Activated T-cell treated with anti-CD3 and anti-CD28 coated beads for 24 hours (primary cell): ENCODE data around the gene TAPBP.
"Not testable (repeated sequence)": the region's sequence is repeated elsewhere in the genome, so short reads cannot be mapped to it uniquely, and the experiment has no call there.

ENCODE experiments used
- DNase-seq: peaks from one replicate; pipeline ENCODE4 v3.0.0-alpha.2; 2020; ENCODE audit warnings: low read depth

Gene TAPBP

DNA sequence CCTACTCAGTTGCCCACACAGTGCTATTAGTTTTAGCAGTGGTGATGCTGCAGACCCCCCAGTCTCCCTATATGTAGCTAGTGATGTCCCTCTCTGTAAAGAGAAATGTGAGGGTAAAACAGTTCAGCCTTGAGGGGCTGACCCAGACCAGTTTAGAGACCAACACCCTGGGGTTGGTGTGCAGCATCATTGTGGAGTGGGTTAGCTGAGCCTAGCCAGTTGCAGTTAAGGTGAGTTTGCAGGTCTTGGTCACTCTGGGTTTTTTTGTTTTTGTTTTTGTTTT is 37.4 kb downstream of the TAPBP start:
- no peak for DNase-seq

DNA sequence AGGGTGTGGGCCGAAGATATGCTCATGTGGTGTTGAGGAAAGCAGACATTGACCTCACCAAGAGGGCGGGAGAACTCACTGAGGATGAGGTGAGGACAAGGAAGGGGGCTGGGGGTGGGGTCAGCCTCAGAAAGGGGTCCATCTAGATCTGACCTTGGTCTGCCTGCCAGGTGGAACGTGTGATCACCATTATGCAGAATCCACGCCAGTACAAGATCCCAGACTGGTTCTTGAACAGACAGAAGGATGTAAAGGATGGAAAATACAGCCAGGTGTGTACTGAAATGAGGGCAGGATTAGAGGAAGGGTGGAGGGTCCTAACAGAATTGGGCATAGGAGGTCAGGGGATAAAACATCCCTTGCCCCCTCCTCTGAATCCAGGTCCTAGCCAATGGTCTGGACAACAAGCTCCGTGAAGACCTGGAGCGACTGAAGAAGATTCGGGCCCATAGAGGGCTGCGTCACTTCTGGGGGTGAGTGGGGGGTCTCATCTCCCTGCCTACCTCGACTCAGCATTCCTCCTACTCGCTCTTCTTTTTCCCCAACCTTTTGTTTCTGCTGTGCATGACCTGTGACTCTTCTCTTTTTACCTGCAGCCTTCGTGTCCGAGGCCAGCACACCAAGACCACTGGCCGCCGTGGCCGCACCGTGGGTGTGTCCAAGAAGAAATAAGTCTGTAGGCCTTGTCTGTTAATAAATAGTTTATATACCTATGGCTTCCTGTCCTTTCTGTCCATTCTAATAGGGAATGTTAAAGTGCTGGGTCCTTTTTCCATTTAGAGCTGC is 37.9 kb downstream of the TAPBP start:
- not testable (repeated sequence) for DNase-seq

DNA sequence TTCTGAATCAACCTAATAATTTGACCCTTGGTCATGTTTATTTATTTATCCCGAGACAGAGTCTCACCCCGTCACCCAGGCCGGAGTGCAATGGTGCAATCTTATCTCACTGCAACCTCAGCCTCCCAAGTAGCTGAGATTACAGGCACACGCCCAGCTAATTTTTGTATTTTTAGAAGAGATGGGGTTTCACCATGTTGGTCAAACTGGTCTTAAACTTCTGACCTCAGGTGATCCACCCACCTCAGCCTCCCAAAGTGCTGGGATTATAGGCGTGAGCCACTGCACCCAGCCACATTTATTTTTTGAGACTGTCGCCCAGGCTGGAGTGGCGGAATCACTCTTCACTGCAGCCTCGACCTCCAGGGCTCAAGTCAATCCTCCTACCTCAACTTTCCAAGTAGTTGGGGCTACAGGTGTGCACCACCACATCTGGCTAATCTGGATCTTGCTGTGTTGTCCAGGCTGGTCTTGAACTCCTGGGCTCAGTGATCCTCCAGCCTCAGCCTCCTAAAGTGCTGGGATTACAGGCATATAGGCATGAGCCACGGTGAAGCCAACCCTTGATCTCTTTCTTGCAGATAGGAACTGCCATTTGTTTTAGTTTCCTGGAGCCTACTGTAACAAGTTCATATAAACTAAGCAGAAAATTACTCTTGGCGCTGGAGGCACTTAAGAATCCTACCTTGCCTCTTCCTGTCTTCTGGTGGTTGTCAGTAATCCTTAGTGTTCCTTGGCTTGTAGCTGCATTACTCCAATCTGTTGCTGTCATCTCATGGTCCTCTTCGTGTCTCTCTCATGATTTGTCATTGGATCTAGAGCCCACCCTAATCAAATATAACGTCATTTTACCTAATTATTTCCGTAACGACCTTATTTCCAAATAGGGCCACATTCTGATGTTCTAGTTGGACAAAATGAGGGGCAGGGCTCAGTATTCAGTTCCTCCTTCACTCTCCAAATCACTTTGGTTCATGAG is 39.7 kb downstream of the TAPBP start:
- no peak for DNase-seq

DNA sequence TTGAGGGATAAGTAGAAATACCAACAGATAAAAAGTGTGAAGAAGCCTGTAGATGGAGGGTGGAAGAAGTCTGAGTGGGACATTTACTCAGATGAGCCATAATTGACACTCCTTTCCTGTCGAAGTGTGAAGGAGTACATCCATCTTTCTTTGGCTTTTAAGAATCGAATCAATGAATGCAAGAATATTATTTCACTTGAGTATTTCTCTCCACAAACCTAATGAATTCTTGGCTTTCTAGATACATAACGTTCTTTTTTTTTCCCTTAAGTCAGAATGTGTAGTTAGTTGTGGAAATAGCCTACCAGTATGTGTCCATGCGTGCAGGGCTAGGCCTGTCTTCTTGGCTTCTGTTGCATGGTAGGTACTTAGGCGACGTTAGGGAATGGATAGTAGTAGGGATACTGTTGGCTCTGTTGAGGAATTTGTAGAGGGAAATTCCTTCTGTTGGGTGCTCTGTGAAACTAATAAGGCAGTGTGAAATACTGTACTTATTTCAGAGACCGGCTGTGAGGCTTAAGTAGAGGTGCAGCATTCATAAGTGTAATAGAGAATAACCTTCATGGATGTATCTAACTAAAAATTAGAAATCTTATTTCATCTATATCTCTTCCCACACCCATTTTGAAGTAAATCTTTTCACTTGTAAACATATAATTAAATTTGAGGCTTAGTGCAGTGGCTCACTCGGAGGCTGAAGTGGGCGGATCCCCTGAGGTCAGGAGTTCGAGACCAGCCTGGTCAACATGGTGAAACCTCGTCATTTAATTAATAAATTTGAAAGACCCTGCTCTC is 40.6 kb downstream of the TAPBP start:
- no peak for DNase-seq

DNA sequence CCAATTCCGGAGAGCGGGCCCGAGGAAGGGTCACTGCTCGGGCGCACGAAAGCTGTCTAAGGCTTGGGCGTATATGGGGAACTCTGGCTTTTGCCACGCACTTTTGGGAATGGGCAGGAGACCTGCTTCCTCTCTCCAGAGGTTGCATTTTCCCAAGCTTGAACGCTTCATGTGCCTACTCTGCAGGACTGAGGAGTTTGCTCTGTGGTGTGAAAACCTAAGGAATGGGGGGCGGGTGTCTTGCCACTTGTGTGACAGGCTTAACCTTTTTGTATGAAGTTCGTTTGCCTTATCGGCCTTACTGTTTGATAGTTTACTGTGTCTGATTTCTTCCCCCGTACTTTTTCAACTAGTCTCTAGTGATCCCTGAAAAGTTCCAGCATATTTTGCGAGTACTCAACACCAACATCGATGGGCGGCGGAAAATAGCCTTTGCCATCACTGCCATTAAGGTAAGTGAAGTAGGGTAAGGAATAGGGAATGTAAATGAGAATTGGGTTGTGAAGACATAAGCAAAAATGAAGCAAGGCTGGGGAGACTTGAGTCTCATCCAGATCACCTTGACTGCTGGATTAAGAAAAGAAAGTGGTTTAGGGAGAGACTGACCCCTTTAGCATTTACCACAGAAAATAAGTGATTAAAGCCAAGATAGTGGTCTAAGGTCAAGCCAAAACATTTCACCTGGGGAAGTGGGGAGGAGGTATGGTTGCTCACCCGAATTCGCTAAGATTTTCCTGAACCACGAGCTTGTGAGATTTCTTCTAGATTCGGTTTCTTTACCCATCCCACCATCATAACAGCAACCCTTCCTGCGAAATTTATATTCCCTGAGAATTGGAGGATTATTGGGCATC is 41.4 kb downstream of the TAPBP start:
- DNase-seq = no peak

DNA sequence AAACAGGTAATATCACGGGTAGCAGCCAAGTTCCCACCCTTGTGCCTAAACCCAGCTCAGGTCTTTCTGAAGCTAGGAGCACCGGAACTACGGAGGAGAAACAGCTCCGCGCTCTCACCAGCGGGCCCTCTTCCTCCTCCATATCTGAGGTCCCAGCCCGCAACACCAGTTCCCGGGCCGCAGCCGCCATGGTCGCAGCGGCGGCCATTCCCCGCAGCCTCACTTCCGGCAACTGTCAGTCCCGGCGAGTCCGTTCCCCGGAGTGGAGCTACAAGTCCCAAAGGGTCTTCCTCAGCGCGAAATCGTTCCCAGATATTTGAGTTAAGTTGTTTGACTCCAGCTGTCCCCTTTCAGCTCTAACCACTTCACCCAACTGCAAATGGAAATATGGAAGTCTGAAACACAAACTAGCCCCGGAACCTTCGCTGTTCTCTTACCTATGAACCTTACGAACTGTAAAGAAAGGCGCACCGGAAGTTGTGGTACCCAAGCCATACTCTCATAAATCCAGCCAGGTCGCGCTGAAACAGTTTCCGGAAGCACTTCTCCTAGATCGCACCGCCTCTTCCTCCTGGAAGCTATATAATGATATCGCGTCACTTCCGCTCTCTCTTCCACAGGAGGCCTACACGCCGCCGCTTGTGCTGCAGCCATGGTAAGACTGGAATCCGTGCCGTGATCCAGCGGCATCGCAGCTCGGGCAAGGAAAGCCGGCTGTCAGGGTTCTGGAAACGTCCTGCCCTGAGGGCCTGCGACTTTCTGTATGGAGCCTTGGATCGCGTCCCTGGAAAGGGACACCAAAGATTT is 42.2 kb downstream of the TAPBP start, which contains the start of the genes RPS18 and VPS52:
Gene RPS18 (plus strand): TSS at position 608 of the 807 bp plus-strand sequence. CDS start 45 bp downstream, at position 653.
Gene VPS52 (minus strand): TSS at position 409 of the 807 bp plus-strand sequence. CDS start 201 bp downstream, at position 208.
- peak; percentile 90 for DNase-seq

DNA sequence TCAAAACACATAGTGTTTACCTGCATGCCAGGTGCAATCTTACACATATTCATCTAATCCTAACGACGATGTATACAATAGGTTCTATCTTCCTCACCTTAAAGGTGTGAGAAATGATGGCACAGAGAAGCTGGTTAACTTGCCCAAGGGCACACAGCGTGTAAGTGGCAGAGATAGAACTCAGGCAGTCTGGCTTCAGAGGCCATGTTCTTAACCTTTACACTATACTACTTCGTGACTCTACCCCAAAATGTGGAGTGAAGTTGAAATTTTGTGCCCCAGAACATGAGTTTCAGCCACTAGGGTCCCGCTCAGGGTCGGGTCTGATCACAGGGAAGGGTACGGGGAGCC is 42.8 kb downstream of the TAPBP start:
- no peak for DNase-seq

DNA sequence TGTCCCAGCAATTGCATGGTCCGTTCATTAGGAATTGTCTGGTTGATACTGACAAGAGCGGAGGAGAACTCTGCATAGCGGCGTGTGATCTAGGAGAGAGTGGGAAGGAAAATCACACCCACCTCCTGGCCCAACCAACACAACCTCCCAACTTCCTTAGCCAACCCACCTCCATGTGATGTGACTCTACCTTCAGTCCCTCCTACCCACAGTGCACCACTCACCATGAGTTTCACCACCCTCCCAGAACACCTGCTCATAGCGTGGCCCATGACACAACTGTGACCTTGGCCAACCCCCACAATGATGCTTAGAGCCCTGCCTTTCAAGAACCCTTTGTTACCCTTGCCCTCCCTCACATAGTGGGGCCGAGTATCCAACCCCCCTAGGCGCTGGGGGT is 49.9 kb downstream of the TAPBP start:
- no peak for DNase-seq

DNA sequence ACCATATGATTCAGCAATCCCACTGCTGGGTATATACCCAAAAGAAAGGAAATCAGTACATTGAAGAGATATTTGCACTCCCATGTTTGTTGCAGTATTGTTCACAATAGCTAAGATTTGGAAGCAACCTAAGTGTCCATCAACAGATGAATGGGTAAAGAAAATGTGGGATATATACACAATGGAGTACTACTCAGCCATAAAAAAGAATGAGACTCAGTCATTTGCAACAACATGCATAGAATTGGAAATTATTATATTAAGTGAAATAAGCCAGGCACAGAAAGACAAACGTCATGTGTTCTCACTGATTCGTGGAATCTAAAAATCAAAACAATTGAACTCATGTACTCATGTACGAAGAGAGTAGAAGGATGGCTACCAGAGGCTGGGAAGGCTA is 51.4 kb downstream of the TAPBP start:
- not testable (repeated sequence) for DNase-seq

DNA sequence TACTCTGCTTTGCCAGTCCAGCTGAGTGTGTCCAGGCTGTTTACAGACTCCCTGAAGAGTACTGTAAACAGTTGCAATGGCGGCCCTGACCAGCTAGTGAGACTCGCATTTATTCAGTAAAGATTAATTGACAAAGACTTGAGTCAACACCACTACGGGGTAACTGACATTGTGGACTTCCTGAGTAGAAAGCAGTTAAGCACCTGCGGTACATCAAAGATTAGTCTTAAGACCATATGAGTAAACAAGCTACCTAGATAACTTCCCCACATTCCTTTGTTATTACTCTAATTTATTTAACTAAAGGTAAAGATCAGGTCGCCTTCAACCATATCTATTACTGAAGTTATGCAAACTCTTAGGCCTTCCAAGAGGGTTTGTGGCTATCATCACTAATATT is 54.8 kb downstream of the TAPBP start:
- no peak for DNase-seq

DNA sequence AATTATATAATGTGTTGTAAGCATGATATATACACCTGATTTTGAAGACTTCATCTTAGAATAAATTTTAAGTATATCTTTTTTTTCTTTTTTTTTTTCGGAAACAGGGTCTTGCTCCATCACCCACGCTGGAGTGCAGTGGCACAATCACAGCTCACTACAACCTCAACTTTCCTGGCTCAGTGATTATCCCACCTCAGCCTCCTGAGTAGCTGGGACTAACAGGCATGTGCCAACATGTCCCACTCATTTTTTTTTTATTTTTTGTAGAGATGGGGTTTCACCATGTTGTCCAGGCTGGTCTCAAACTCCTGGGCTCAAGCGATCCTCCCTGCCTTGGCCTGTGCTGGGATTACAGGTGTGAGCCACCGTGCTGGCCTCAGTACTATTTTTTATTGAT is 59.3 kb downstream of the TAPBP start:
- no peak for DNase-seq

DNA sequence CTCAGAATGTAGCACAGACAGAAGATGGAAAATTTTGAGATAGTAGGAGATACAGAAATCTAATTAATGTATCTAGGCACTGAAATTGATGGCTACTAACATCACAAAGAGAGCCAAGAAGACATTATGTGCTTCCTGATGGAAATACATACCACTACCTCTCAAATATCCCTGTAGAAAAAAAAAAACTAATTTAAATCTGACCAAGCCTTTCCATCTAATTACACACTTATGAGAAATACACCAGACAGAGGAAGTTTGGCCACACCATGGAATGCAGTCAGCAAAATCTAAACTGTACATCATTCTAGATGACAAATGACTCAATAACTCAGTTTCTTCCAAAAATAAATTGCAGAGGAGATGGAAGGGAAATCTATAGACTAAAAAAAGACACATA is 61.1 kb downstream of the TAPBP start:
- no peak for DNase-seq

DNA sequence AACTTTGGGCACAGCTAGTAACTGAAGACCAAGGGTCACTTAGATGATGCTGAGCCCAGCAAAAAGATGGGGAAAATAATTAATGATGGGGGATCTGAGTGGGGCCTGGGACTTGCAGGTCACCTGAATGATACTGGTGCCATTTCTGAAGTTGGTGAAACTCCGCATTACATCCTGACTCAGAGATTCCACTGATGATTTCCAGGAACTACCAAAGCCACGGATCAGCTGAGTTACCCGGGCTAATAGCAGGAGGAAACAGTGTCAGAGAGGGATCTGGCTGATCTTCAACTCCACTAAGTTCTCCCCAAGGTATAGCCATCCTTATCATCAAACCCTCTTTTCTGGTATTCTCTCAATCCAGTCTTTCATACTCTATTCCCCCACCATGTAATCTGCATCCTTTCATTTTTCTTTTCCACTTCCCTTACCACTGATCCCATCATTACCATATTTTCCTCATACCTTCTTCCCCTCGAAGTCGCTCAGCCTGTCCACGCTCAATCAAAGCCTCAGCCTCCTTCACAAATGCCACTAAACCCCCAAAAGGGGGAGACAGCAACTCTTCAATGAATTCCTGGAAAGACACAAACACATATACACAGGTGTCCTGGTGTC is 62.4 kb downstream of the TAPBP start:
- no peak for DNase-seq

DNA sequence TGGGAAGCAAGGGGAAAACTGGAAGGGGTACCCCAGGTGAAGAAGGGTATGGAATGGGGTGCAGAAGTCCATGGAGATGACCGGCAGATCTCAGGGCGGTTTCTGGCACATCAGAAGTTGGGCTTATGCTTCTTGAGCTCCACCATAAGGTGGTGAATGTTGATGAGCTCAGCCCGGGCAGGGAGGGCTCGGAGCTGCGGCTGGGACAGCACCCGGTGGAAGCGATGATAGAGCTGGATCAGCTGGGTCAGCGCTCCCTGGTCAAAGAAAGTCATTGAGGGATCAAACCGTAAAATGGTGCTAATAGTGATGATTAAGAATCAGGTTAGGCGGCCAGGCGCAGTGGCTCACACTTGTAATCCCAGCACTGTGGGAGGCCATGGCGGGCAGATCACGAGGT is 63.1 kb downstream of the TAPBP start:
- DNase-seq = no peak

DNA sequence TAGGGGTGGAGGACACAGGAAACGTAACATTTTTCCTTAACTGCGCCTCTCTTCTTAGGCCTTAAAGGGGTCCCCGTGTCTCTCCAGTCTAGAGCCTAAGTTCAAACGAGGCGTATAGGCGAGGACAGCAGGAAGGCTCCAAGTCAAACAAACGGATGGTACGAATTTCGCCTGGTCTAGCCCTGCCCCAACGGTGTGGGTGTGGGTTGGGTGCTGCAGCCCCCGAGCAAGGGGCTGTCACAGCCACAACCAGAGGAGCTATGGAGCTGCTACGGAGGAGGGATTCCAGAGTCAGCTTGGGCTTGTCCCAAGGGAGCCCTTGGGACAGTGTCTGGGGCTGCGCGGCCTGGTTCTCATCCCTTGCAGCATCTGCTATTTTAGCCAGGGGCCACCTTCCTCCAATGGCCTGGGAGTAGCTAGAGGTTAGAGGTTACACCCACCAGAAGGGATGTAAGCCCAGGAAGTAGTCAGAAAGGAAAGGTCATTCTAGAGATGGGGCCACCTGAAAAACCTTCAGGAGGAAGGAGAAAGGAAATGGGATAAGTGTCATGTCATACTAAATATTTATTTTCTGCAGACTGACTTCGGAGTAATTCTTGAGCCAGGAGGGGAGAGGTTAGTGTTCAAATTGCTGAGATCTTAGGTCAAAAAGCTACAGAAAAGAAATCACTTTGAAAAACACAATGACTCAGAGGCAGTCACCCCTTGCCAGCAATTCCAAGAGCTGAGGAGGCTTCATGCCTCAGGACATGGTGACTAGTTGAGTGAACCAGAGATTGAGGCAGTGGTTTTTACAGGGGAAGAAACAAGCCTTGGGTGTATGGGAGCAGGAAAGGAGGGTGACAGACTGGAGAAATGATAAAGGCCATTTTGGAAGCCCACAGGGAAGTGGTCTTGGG is 63.9 kb downstream of the TAPBP start:
- DNase-seq = no peak
